ENCODE data around the gene SLAMF8. TPM values are rescaled to one million over a fixed set of nuclear protein-coding genes. Genes with fewer than 3 reads are reported as not detected.

SLAMF8 gene
- total RNA-seq, 1 donor from 2014 or later = 0.80 TPM

DNA sequence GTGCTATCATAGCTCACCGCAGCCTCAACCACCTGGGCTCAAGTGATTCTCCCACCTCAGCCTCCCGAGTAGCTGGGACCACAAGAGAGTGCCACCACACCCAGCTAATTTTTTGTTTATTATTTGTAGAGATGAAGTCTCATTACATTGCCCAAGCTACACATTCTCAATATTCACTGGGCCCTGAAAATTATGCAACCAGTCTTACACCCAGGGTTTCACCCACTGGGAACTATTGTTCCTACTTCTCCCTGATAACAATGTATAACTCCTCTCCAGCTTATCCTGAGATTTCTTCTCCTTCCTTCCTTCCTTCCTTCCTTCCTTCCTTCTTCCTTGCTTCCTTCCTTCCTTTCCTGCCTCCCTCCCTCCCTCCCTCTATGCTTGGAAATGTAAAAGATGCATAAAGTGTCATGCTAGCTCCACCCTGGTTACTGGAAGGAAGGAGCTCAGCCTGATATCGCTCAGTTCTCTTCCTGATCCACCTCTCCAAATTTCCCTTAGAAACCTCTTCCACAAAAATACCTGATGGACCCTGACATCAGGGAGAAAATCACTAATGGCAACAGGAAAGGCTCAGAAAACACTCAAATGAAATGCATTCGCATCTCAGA, 47.0 kb downstream of the SLAMF8 start:
- ATAC-seq = no peak

- ATAC-seq = no peak
Measured at GRCh38 chr1:159877695-159878444, 51.2 kb downstream of the SLAMF8 start.

DNA sequence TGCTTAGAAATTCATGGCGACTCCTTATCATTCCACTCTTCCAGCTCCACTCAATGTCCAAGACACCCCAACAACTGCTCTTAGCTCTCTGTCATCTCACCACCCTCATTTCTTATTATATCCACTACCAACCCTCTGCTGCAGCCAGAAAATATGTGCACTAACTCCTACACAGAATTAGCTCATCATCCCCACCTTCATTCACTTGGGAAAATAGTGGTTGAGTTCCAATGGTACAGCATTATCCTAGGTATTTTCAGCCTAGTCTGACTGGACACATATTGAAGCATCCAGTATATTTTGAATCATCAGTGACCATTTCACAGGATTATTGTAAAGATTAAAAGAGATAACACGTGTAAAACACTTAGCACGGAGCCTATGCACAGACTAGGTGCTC, 52.5 kb downstream of the SLAMF8 start:
- no peak for ATAC-seq

- no peak for ATAC-seq
Measured at GRCh38 chr1:159879977-159880376, 53.3 kb downstream of the SLAMF8 start.

DNA sequence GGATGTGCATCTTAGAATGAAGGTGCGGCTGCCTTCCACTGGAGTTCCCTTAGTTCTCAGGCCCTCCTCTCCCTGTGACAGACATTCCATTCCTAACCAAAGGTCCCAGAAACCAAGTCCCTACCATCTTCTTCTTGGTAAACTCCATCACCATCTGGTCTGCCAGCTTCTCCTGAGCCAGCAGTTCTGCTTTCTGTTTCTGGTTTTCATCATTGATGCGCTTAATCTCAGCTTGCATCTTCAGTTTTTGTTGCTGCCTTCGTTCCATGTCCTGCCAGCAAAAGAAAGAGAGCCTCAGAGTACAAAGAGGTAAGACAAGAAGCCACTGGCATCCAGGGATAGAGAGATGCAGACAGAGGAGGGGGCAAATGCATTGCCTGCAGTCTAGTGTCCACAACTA, 53.8 kb downstream of the SLAMF8 start:
- no peak for ATAC-seq

DNA sequence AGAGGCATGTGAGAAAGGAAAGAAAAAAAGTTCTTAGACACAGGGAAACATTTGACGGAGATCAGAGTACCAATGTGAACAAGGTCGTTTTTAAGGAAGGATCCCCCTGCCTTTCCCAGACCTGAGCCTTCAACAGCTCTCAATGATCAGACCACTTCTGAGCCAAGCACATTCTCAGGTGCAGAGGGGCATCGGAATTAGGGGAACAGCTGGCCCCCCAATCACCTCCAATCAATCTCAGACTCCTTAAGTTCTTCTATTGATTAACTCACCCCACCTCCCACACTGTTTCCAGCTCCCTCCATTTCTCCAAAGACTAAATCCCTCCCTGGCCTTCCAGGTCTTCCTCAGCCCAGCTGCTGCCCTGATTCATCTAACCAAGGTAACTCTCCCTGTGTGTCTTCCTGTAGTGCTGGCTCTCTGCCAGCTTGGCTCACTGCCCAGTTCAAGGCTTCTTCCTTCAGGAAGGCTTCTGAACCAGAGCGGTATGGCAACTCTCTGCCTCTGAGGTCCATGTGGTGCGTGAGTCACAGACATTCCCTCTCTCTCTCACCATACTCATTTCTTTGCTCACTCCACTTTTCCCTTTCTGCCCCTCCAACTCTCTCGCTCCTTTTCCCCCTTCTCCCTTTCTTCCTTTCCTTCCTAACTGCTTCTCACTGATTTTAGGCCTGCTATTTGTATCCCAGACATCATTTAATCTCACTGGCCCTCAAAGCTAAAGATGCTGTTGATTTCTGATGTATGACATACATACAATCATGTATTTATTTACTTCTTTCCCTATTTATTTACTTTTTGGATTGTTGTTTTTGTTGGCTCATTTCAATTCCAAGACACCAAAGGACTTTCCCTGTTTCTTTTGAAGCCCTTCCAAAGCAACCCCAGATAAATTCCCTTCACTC, 55.2 kb downstream of the SLAMF8 start:
- ATAC-seq = peak; percentile 97

DNA sequence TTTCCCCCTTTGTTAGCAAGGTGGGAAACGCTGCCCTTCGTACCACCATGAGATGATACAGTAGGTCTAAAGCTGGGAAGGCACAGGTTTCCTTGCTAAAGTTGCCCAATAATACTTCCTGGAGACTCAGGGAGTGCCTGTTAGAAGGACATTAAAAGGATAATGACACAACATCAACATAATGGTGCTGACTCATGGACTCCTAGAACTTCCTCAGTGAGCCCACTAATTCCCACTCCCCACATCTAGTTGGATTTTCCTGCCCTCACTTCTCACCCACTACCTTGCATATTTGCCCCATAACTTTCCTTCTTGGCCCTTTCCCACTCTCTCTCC, 55.8 kb downstream of the SLAMF8 start:
- peak; percentile 81 for ATAC-seq

- ATAC-seq = no peak
Measured at GRCh38 chr1:159883134-159883533, 56.5 kb downstream of the SLAMF8 start.

GRCh38 chr1:159884296-159884695, 57.6 kb downstream of the SLAMF8 start:
- no peak for ATAC-seq

Other genes with a start within 250 kb of the SLAMF8 start
- not detected for gene APCS, start 239.0 kb upstream of the SLAMF8 start, total RNA-seq
- not detected for gene CRP, start 112.3 kb upstream of the SLAMF8 start, total RNA-seq
- 62.4 TPM for gene DUSP23, start 45.9 kb upstream of the SLAMF8 start, total RNA-seq
- gene FCRL6, start 24.5 kb upstream of the SLAMF8 start, total RNA-seq = not detected
- 1.2 TPM for gene VSIG8, start 35.8 kb downstream of the SLAMF8 start, total RNA-seq
- 1.5 TPM for gene CFAP45, start 73.3 kb downstream of the SLAMF8 start, total RNA-seq
- 406 TPM for gene TAGLN2, start 98.6 kb downstream of the SLAMF8 start, total RNA-seq
- 13.0 TPM for gene IGSF9, start 118.7 kb downstream of the SLAMF8 start, total RNA-seq
- gene SLAMF9, start 127.4 kb downstream of the SLAMF8 start, total RNA-seq = 0.28 TPM
- 3.3 TPM for gene PIGM, start 205.1 kb downstream of the SLAMF8 start, total RNA-seq
- gene KCNJ10, start 243.3 kb downstream of the SLAMF8 start, total RNA-seq = not detected